ENCODE measurements around the gene DDX24. TPM values are rescaled to one million over a fixed set of nuclear protein-coding genes. Genes with fewer than 3 reads are reported as not detected.
"Not testable (repeated sequence)": the region's sequence is repeated elsewhere in the genome, so short reads cannot be mapped to it uniquely, and the experiment has no call there.

The DDX24 gene
- total RNA-seq, 1 donor from 2014 or later = 110 TPM

DNA sequence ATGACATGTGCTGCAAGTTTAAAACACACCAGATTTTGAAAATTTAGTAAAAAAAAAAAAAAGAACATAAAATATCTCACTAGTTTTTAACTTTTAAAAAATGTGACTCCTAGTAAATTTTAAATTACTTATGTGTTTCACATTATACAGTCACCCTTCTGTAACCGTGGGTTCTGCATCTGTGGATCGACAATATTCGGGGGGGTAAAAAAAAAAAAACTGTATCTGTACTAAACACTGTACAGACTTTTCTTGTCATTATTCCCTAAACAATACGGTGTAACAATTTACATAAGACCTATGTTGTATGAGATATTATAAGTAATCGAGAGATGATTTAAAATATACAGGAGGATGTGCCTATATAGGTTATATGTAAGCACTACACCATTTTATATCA lies 3.2 kb downstream of the DDX24 start:
- DNase-seq = no peak

DNA sequence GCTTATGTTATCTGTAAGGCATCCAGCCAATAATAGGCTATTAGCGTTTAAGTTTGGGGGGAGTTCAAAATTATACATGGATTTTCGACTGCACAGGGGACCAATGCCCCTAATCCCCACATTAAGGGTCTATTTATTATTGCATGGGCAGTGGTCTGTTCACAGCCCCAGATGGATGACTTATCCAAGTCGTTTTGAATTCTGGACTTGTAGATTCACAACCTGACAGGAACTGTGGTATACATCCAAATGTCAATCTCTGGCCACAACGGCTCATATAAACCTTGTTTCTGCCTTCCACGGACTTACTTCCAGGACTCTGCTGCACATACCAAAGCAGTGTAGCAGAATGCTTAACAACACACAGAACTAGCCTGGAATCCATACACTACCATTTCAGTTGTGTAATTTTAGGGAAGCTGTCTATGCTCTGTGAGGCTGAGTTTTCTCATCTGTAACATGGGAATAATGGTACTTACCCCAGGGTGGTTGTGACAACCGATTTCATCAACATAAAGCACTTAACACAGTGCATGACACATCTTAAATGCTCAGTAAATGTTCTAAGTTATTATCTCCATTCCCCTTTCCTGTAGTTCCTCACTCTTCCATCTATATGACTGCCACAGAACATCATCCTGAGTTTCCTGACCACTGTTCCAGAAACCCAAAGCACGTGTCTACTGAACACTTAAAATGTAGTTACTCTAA lies 3.7 kb downstream of the DDX24 start:
- DNase-seq = no peak

GRCh38 chr14:94075008-94075407 lies 6.0 kb downstream of the DDX24 start:
- DNase-seq = no peak

DNA sequence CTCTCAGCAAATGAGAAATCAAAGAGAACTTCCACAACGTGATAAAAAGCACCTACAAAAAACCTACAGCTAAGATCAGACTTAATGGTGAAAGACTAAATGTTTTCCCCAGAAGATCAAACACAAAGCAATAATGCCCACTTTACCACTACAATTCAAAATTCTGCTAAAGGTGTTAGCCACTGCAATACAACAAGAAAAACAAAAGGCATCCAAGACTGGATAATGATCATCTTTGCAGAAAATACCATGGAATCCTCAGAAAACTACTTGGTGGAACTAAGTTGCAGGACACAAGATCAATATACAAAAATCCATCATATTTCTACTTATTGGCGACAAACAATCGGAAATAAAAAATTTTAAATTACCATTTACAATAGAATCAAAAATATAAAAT lies 6.5 kb downstream of the DDX24 start:
- DNase-seq = no peak

DNA sequence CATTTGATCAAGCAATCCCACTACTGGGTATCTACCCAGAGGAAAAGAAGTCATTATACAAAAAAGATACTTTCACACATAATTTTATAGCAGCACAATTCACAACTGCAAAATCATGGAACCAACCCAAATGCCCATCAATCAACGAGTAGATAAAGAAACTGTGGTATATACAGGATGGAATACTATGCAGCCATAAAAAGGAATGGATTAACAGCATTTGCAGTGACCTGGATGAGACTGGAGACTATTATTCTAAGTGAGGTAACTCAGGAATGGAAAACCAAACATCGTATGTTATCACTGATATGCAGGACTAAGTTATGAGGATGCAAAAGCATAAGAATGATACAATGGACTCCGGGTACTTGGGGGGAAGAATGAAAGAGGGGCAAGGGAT lies 8.9 kb downstream of the DDX24 start:
- DNase-seq = not testable (repeated sequence)

GRCh38 chr14:94066089-94066676 lies 14.8 kb downstream of the DDX24 start:
- no peak for DNase-seq

DNA sequence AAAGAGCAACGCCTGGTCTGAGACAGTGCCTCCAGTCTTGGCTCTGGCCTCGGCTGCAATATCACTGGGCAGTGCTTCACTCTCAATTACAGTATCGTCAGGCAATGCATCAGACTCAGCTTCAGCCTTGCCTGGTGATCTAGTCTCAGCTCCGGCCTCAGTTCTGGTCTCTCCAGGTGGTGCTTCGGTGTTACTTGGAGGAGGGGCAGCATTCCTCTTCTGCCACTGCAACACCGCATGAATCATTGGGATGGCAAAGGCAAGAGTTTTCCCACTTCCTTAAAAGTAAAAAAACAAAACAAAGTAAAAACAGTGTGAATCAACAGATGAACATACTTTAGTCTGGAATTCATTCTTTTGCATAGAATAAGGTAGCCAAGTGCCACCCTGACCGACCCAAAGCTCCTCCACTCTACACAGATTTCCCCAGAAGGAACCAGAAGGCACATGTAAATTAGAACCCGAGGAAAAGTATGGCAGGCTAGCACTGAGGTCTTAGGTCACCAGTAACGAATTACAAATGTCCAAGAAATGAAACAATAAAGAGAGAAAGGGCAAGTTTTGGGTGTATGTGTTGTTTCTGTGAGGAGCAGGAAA lies 18.6 kb downstream of the DDX24 start:
- no peak for DNase-seq

DNA sequence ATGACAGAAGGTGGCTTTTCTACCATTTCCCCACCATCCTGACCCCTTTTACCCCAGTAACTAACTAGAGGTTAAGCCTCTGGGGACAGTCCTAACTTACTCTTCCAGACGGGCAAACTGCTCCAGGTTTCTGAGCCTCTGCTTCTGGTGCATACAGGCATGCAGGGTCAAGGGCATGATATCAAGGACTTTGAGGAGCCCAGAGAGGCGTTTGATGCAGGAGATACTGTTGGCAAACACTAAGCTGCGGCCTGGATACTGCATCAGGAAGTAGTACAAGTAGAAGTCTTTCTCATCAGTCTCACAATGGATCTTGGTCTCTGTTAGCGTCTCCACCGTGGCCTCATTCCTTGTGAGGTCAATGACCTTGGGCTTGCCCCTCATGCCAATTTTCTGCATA lies 21.0 kb downstream of the DDX24 start:
- DNase-seq = no peak

GRCh38 chr14:94058674-94059138 lies 22.3 kb downstream of the DDX24 start:
- DNase-seq = no peak

DNA sequence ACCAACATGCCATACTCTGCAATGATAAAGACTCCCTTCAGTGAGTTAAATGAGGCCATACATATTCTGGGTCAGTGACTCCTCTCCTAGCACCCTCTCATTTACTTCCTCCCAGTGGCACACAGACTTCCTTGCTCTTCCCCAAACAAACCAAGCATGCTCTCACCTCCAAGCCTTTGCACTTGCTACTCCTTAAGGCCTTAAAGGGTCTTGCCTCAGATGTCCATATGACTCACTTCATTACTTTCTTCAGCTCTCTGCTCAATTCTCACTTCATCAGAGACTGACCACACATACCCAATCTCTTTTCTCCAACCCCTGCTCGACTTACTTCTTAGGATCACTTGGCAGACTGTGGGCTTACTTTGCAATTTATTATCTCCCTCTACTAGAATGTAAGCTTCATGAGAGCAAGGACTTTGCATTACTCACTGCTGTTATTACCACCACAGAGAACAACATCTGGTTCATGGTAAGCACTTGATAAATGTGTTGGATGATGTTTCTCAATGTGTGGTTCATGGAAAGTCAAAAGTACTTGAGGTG lies 22.8 kb downstream of the DDX24 start:
- no peak for DNase-seq

DNA sequence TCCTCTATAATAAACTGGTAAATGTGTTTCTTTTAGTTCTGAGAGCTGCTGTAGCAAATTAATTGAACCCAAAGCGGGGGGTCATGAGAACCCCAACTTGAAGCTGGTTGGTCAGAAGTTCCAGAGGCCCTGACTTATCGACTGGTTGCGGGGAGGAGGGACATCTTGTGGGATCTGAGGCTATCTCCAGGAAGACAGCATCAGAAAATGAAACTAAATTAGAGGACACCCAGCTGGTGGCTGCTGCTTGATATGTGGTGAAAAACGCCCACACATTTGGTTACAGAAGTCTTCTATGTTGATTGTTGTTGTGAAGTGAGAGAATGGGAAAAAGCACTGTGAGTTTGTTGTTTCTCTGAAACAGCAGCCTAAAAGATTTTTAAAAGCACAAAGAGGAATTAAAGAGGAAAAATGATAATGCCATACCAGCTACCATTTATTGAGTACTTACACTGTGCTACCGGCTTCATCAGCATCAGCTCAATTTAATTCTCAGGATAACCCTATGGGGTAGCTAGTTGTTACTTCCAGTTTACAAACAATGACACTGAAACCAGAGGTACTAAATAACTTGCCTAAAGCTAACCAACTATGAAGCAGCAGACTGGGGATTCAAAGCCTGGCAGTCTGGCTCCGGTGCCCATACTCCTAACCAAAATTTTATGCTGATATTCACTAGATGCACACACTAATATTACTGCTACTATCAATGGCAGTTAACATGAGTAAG lies 24.3 kb downstream of the DDX24 start:
- DNase-seq = no peak

GRCh38 chr14:94054936-94055335 lies 26.1 kb downstream of the DDX24 start:
- no peak for DNase-seq

GRCh38 chr14:94054401-94054800 lies 26.6 kb downstream of the DDX24 start:
- no peak for DNase-seq

DNA sequence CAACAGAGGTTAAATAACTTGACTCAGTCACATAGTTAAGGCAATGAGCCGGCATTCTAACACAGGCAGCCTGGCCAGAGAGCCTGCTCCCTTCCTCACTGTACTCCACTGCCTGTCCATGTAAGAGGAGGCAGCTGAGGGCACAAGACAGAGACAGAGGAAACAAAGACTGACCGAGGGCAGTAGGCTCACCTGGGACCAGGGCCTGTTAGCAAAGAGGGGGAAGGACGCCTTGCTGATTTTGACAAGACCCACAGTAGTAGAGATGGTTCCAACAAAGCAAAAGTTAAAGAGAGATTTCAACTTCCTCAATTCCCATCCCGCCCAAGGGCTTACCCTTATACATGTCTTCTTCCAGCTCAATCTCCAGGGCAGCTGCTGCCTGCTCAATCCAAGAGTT lies 28.3 kb downstream of the DDX24 start:
- DNase-seq = no peak

- no peak for DNase-seq
Measured at GRCh38 chr14:94052199-94052598, 28.8 kb downstream of the DDX24 start.

DNA sequence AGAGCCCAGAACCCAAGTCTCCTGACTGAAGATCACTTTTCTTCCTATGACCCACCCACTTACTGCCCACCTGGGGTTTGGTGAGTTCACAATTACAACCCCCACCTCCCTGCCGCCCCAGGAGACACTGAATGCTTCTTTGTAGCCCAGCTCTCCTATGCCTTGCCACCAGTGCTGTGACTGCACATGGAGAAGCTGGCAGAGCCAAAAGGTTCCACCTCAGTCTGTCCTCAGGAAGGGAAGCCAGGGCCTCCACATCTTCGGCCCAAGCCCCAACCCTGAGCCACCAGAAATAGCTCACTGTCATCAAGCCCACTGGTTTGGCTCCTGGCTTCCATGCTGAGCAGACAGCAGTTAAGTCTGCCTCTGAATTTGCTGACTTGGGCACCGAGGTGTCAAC lies 29.2 kb downstream of the DDX24 start:
- DNase-seq = no peak

DNA sequence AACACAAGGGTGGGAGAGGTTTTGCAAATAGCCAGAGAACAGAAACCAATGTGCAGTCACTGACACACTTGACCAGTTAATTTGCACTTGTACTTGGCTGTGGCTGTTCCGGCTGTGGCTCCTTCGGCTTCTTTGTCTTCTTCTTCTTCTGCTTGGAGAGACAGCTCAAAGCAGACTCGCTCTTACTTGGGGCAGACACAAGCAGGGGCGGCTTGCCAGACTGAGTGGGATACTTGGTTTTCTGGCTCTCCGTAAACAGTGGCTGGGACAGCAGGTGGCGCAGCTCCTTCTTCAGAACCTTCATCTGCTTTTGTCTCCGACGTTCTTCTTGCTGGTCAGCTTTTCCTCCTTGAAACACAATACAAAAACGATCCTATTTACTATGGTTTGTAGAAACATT lies 29.9 kb downstream of the DDX24 start:
- DNase-seq = peak; percentile 44

GRCh38 chr14:94050231-94050880 lies 30.6 kb downstream of the DDX24 start:
- no peak for DNase-seq

DNA sequence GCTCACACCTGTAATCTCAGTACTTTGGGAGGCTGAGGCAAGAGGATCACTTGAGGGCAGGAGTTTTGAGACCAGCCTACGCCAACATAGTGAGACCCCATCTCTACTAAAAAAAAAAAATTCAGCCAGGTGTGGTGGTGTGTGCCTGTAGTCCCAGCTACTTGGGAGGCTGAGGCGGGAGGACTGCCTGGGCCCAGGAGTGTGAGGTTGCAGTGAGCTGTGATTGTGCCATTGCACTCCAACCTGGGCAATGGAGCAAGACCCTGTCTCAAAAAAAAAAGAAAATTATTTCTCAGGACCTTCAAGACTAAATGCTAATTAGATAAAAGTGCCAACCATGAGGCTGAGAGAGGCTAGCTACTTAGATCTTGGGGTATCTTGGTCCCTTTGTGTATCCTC lies 31.4 kb downstream of the DDX24 start:
- no peak for DNase-seq

GRCh38 chr14:94048691-94049624 lies 32.0 kb downstream of the DDX24 start:
- no peak for DNase-seq

- DNase-seq = no peak
Measured at GRCh38 chr14:94047581-94047980, 33.4 kb downstream of the DDX24 start.
